ENCODE results near the gene EYA2. TPM values are rescaled to one million over a fixed set of nuclear protein-coding genes. Genes with fewer than 3 reads are reported as not detected.

Gene EYA2
- total RNA-seq, 1 experiment from 2014 or later, result 0.08 TPM

GRCh38 chr20:46975976-46976375, 81.3 kb downstream of the EYA2 start:
- no peaks in the 10 kb centered on the region for H3K36me3 ChIP-seq
- H3K9me3 ChIP-seq (replicated peaks), result no peaks in the 10 kb centered on the region
- H3K4me3 ChIP-seq, result no peak overlapping the region
- no peaks in the 10 kb centered on the region for H3K4me1 ChIP-seq (replicated peaks)
- no peak for DNase-seq (ENCODE audit: low read depth in 1 of 2, low spot score in 2 of 2)
- H3K27me3 ChIP-seq (replicated peaks), result 0 out of 2 replicates have a peak, but pooled peaks cover 2% of the 10 kb centered on the region
- no peak overlapping the region for H3K27ac ChIP-seq

- H3K27me3 ChIP-seq (replicated peaks), result peaks cover 7% of the 10 kb centered on the region; the same call in 1 of the 2 replicates
Observed at GRCh38 chr20:46977204-46977603, 82.6 kb downstream of the EYA2 start.

GRCh38 chr20:46977909-46978588, 83.4 kb downstream of the EYA2 start:
- H3K36me3 ChIP-seq, result no peaks in the 10 kb centered on the region
- H3K27ac ChIP-seq, result no peak overlapping the region
- DNase-seq (ENCODE audit: low read depth in 1 of 2, low spot score in 2 of 2), result no peak
- no peaks in the 10 kb centered on the region for H3K9me3 ChIP-seq (replicated peaks)
- no peaks in the 10 kb centered on the region for H3K4me1 ChIP-seq (replicated peaks)
- H3K27me3 ChIP-seq (replicated peaks), result peaks cover 10% of the 10 kb centered on the region; the same call in 1 of the 2 replicates
- H3K4me3 ChIP-seq, result no peak overlapping the region

More at GRCh38 chr20:46977204-46977603, 82.6 kb downstream of the EYA2 start:
- Histone ChIP-seq H3K9me3 (replicated peaks) (no peaks in the 10 kb centered on the region), H3K4me3 (no peak overlapping the region), H3K36me3 (no peaks in the 10 kb centered on the region), H3K27ac (no peak overlapping the region), H3K4me1 (replicated peaks) (no peaks in the 10 kb centered on the region)
- no peak for DNase-seq (ENCODE audit: low read depth in 1 of 2, low spot score in 2 of 2)

- Histone ChIP-seq H3K36me3 (no peaks in the 10 kb centered on the region), H3K4me1 (replicated peaks) (no peaks in the 10 kb centered on the region), H3K4me3 (no peak overlapping the region), H3K27me3 (replicated peaks) (peaks cover 12% of the 10 kb centered on the region; the same call in 1 of the 2 replicates), H3K27ac (no peak overlapping the region), H3K9me3 (replicated peaks) (no peaks in the 10 kb centered on the region)
- DNase-seq (ENCODE audit: low read depth in 1 of 2, low spot score in 2 of 2), result no peak
Observed at GRCh38 chr20:46978951-46979491, 84.4 kb downstream of the EYA2 start.

GRCh38 chr20:46979603-46980241, 85.1 kb downstream of the EYA2 start:
- H3K4me1 ChIP-seq (replicated peaks), result no peaks in the 10 kb centered on the region
- no peak for DNase-seq (ENCODE audit: low read depth in 1 of 2, low spot score in 2 of 2)
- peaks cover 12% of the 10 kb centered on the region; the same call in 1 of the 2 replicates for H3K27me3 ChIP-seq (replicated peaks)
- no peak overlapping the region for H3K27ac ChIP-seq
- no peaks in the 10 kb centered on the region for H3K36me3 ChIP-seq
- no peaks in the 10 kb centered on the region for H3K9me3 ChIP-seq (replicated peaks)
- no peak overlapping the region for H3K4me3 ChIP-seq

- no peak overlapping the region for H3K27ac ChIP-seq
- no peaks in the 10 kb centered on the region for H3K4me1 ChIP-seq (replicated peaks)
- no peaks in the 10 kb centered on the region for H3K9me3 ChIP-seq (replicated peaks)
- H3K27me3 ChIP-seq (replicated peaks), result peaks cover 12% of the 10 kb centered on the region; the same call in 1 of the 2 replicates
- no peak for DNase-seq (ENCODE audit: low read depth in 1 of 2, low spot score in 2 of 2)
- H3K36me3 ChIP-seq, result no peaks in the 10 kb centered on the region
- H3K4me3 ChIP-seq, result no peak overlapping the region
Observed at GRCh38 chr20:46981184-46981583, 86.5 kb downstream of the EYA2 start.

- Histone ChIP-seq H3K4me1 (replicated peaks) (no peaks in the 10 kb centered on the region), H3K27me3 (replicated peaks) (peaks cover 12% of the 10 kb centered on the region; the same call in 1 of the 2 replicates), H3K27ac (no peak overlapping the region), H3K36me3 (no peaks in the 10 kb centered on the region), H3K9me3 (replicated peaks) (no peaks in the 10 kb centered on the region), H3K4me3 (no peak overlapping the region)
- no peak for DNase-seq (ENCODE audit: low read depth in 1 of 2, low spot score in 2 of 2)
Observed at GRCh38 chr20:46983466-46983865, 88.8 kb downstream of the EYA2 start.

GRCh38 chr20:46984405-46984804, 89.8 kb downstream of the EYA2 start:
- H3K27ac ChIP-seq, result no peak overlapping the region
- H3K27me3 ChIP-seq (replicated peaks), result peaks cover 12% of the 10 kb centered on the region; the same call in 1 of the 2 replicates
- no peaks in the 10 kb centered on the region for H3K9me3 ChIP-seq (replicated peaks)
- no peak overlapping the region for H3K4me3 ChIP-seq
- no peaks in the 10 kb centered on the region for H3K36me3 ChIP-seq
- no peaks in the 10 kb centered on the region for H3K4me1 ChIP-seq (replicated peaks)
- DNase-seq (ENCODE audit: low read depth in 1 of 2, low spot score in 2 of 2), result no peak

- Histone ChIP-seq H3K27me3 (replicated peaks) (peaks cover 12% of the 10 kb centered on the region; the same call in 1 of the 2 replicates), H3K27ac (no peak overlapping the region), H3K9me3 (replicated peaks) (no peaks in the 10 kb centered on the region), H3K36me3 (no peaks in the 10 kb centered on the region), H3K4me3 (no peak overlapping the region), H3K4me1 (replicated peaks) (no peaks in the 10 kb centered on the region)
- DNase-seq (ENCODE audit: low read depth in 1 of 2, low spot score in 2 of 2), result no peak
Observed at GRCh38 chr20:46985250-46985649, 90.6 kb downstream of the EYA2 start.

- H3K4me1 ChIP-seq (replicated peaks), result no peaks in the 10 kb centered on the region
- no peak overlapping the region for H3K27ac ChIP-seq
- no peak overlapping the region for H3K4me3 ChIP-seq
- no peaks in the 10 kb centered on the region for H3K36me3 ChIP-seq
- H3K27me3 ChIP-seq (replicated peaks), result peaks cover 12% of the 10 kb centered on the region; the same call in 1 of the 2 replicates
- DNase-seq (ENCODE audit: low read depth in 1 of 2, low spot score in 2 of 2), result no peak
- H3K9me3 ChIP-seq (replicated peaks), result no peaks in the 10 kb centered on the region
Observed at GRCh38 chr20:46985671-46986070, 91.0 kb downstream of the EYA2 start.

- no peak overlapping the region for H3K4me3 ChIP-seq
- H3K27me3 ChIP-seq (replicated peaks), result peaks cover 7% of the 10 kb centered on the region; the same call in 1 of the 2 replicates
- H3K9me3 ChIP-seq (replicated peaks), result no peaks in the 10 kb centered on the region
- no peak for DNase-seq (ENCODE audit: low read depth in 1 of 2, low spot score in 2 of 2)
- no peaks in the 10 kb centered on the region for H3K4me1 ChIP-seq (replicated peaks)
- H3K36me3 ChIP-seq, result no peaks in the 10 kb centered on the region
- no peak overlapping the region for H3K27ac ChIP-seq
Observed at GRCh38 chr20:46987001-46987400, 92.4 kb downstream of the EYA2 start.

GRCh38 chr20:46990017-46990595, 95.5 kb downstream of the EYA2 start:
- DNase-seq (ENCODE audit: low read depth in 1 of 2, low spot score in 2 of 2), result no peak
- Histone ChIP-seq H3K9me3 (replicated peaks) (no peaks in the 10 kb centered on the region), H3K4me3 (no peak overlapping the region), H3K27me3 (replicated peaks) (no peaks in the 10 kb centered on the region), H3K27ac (no peak overlapping the region), H3K4me1 (replicated peaks) (no peaks in the 10 kb centered on the region), H3K36me3 (no peaks in the 10 kb centered on the region)

- Histone ChIP-seq H3K9me3 (replicated peaks) (no peaks in the 10 kb centered on the region), H3K27me3 (replicated peaks) (no peaks in the 10 kb centered on the region)
- DNase-seq (ENCODE audit: low read depth in 1 of 2, low spot score in 2 of 2), result no peak
Observed at GRCh38 chr20:46990596-46991104, 96.0 kb downstream of the EYA2 start.

GRCh38 chr20:46991168-46991567, 96.5 kb downstream of the EYA2 start:
- Histone ChIP-seq H3K27me3 (replicated peaks) (no peaks in the 10 kb centered on the region), H3K36me3 (no peaks in the 10 kb centered on the region), H3K4me1 (replicated peaks) (no peaks in the 10 kb centered on the region), H3K4me3 (no peak overlapping the region), H3K9me3 (replicated peaks) (no peaks in the 10 kb centered on the region), H3K27ac (no peak overlapping the region)
- DNase-seq (ENCODE audit: low read depth in 1 of 2, low spot score in 2 of 2), result no peak

More at GRCh38 chr20:46990596-46991104, 96.0 kb downstream of the EYA2 start:
- Histone ChIP-seq H3K27ac (no peak overlapping the region), H3K4me1 (replicated peaks) (no peaks in the 10 kb centered on the region), H3K36me3 (no peaks in the 10 kb centered on the region), H3K4me3 (no peak overlapping the region)

Data from SJSA1 (cell line).